SK-N-SH (cell line): Measurements from ENCODE around the gene ZG16B. TPM values are rescaled to one million over a fixed set of nuclear protein-coding genes. Genes with fewer than 3 reads are reported as not detected.

Experiments used
- CTCF ChIA-PET: fragments of 300-600, 350-600 bp; formaldehyde crosslinking; extraction: SDS; loops from one replicate; lab custom pipeline; 2021; lab: Yijun Ruan, JAX
- POLR2A ChIA-PET: fragments of 350-600 bp; sonication (Branson Sonifier 250); formaldehyde crosslinking; extraction: SDS; loops from one replicate; lab custom pipeline; 2020; ENCODE audit warnings: antibody characterized with exemption, inconsistent platforms; lab: Yijun Ruan, JAX
- DNase-seq: peaks from one replicate; pipeline ENCODE4 v3.0.0; 2012
- H2AFZ ChIP-seq: fragments of 200-600 bp; sonication (generic); 2 replicates; pipeline ENCODE4 v1.8.1; 2016; ENCODE audit warnings: antibody characterized with exemption, mild to moderate bottlenecking, low read depth
- H3F3A ChIP-seq: fragments of 200-600 bp; sonication (generic); replicated peaks from 2 replicates; pipeline ENCODE3; 2016; ENCODE audit warnings: antibody characterized with exemption, mild to moderate bottlenecking; ENCODE audit not compliant: insufficient read depth
- H3K27ac ChIP-seq, 2 experiments: fragments of 200-500 bp in 1 of 2; fragments of 200-600 bp in 1 of 2; sonication (Bioruptor generic) in 1 of 2; sonication (generic), shearing (Covaris generic) in 1 of 2; 2 replicates each; pipeline versions ENCODE4 v1.5.1 to v1.6.1; 2014 to 2016; ENCODE audit warnings: low read depth in 2 of 2, inconsistent platforms in 1 of 2, low read length in 1 of 2, mild to moderate bottlenecking in 1 of 2, mixed read lengths in 1 of 2
- H3K27me3 ChIP-seq: fragments of 200-600 bp; sonication (generic), shearing (Covaris generic); 2 replicates; pipeline ENCODE4 v1.6.1; 2016; ENCODE audit warnings: mixed run types; ENCODE audit not compliant: insufficient read depth
- H3K36me3 ChIP-seq, 2 experiments: fragments of 200-500 bp in 1 of 2; fragments of 200-600 bp in 1 of 2; sonication (Bioruptor generic) in 1 of 2; sonication (generic) in 1 of 2; replicated peaks in 1 of 2; 2 replicates each; pipeline versions ENCODE3 to v1.5.1; 2014 to 2016; ENCODE audit warnings: low read length in 1 of 2, mild to moderate bottlenecking in 1 of 2; ENCODE audit not compliant: insufficient read depth in 2 of 2, control insufficient read depth in 1 of 2
- H3K4me1 ChIP-seq, 2 experiments: fragments of 200-500 bp in 1 of 2; fragments of 200-600 bp in 1 of 2; sonication (Bioruptor generic) in 1 of 2; sonication (generic), shearing (Covaris generic) in 1 of 2; 2 replicates each; pipeline versions ENCODE4 v1.5.1 to v1.6.1; 2014 to 2016; ENCODE audit warnings: low read depth in 1 of 2, low read length in 1 of 2, mixed run types in 1 of 2; ENCODE audit not compliant: insufficient read depth in 2 of 2, control insufficient read depth in 1 of 2
- H3K4me2 ChIP-seq: fragments of 200-600 bp; sonication (generic), shearing (Covaris generic); 2 replicates; pipeline ENCODE4 v1.6.1; 2017; ENCODE audit warnings: mixed run types
- H3K4me3 ChIP-seq, 2 experiments: fragments of 200-500 bp in 1 of 2; fragments of 200-600 bp in 1 of 2; sonication (Bioruptor generic) in 1 of 2; sonication (generic), shearing (Covaris generic) in 1 of 2; 2 replicates each; pipeline versions ENCODE4 v1.5.1 to v1.8.1; 2014 to 2016; ENCODE audit warnings: low read depth in 2 of 2, inconsistent platforms in 1 of 2, low read length in 1 of 2, mild to moderate bottlenecking in 1 of 2, mixed read lengths in 1 of 2, moderate library complexity in 1 of 2
- H3K79me2 ChIP-seq: fragments of 200-600 bp; sonication (generic); 2 replicates; pipeline ENCODE4 v1.8.1; 2017; ENCODE audit warnings: mild to moderate bottlenecking; ENCODE audit not compliant: insufficient read depth
- H3K9ac ChIP-seq: fragments of 200-600 bp; sonication (generic); 2 replicates; pipeline ENCODE4 v1.6.1; 2017; ENCODE audit warnings: mixed run types
- H3K9me2 ChIP-seq: fragments of 200-600 bp; sonication (generic); 2 replicates; pipeline ENCODE4 v1.6.1; 2017; ENCODE audit warnings: mixed run types
- H3K9me3 ChIP-seq: fragments of 200-600 bp; sonication (generic); 2 replicates; pipeline ENCODE4 v1.6.1; 2017; ENCODE audit warnings: mixed run types, mild to moderate bottlenecking, moderate library complexity
- H4K20me1 ChIP-seq: fragments of 200-600 bp; sonication (generic); 2 replicates; pipeline ENCODE4 v1.6.1; 2017; ENCODE audit warnings: mild to moderate bottlenecking, mixed run types; ENCODE audit not compliant: insufficient read depth
- CTCF ChIP-seq: fragments of 200-600 bp; sonication (generic); IDR thresholded peaks from 2 replicates; pipeline ENCODE4 v1.6.1; 2017; ENCODE audit warnings: antibody characterized with exemption, mild to moderate bottlenecking, moderate library complexity
- EP300 ChIP-seq, 2 experiments: IDR thresholded peaks; 2 replicates each; pipeline versions ENCODE4 v1.4.0 to v1.6.1; 2012; ENCODE audit warnings: borderline replicate concordance in 1 of 2, low read depth in 1 of 2, low read length in 1 of 2
- EZH2phosphoT487 ChIP-seq: fragments of 200-600 bp; sonication (generic); IDR thresholded peaks from 2 replicates; pipeline ENCODE4 v1.6.1; 2017; ENCODE audit warnings: low read depth, mixed run types, mild to moderate bottlenecking, antibody characterized with exemption, moderate library complexity, borderline replicate concordance
- FOXM1 ChIP-seq: IDR thresholded peaks from 2 replicates; pipeline ENCODE4 v1.4.0; 2012; ENCODE audit warnings: low read depth, mild to moderate bottlenecking
- GATA2 ChIP-seq: sonication (generic); formaldehyde crosslinking; IDR thresholded peaks from 2 replicates; pipeline ENCODE4 v1.5.0; 2020; ENCODE audit warnings: mild to moderate bottlenecking, missing genetic modification reagents
- MEF2A ChIP-seq: IDR thresholded peaks from 2 replicates; pipeline ENCODE4 v1.4.0; 2012; ENCODE audit warnings: low read depth, borderline replicate concordance
- POLR2AphosphoS5 ChIP-seq: IDR thresholded peaks from 2 replicates; pipeline ENCODE4 v1.6.1; 2012; ENCODE audit warnings: low read depth, low read length
- REST ChIP-seq: IDR thresholded peaks from 2 replicates; pipeline ENCODE4 v1.6.1; 2012; ENCODE audit warnings: mild to moderate bottlenecking, low read depth, low read length, moderate library complexity
- ZBTB33 ChIP-seq: IDR thresholded peaks from 2 replicates; pipeline ENCODE4 v1.4.0; 2012; ENCODE audit warnings: low read depth, borderline replicate concordance
- WGBS: methylation state at CpG from one replicate; pipeline ENCODE4 v1.1.6; 2017; ENCODE audit warnings: low lambda C conversion rate; 5-methylcytosine and 5-hydroxymethylcytosine counted together
- polyA plus RNA-seq, 3 experiments: library from polyadenylated mRNA; depleted of rRNA; stranded (reverse); fragments of >200 nt; gene quantifications; 2 replicates each; pipeline ENCODE4 v1.2.3, GENCODE V29; 2012

Gene ZG16B
- polyA plus RNA-seq, 1 of the 3 experiments (the other 2 are of a cell fraction): 0.26 TPM

- TF ChIP-seq CTCF (no peak), POLR2AphosphoS5 (no peak), EZH2phosphoT487 (no peak), MEF2A (no peak)
These were observed 18.2 kb upstream of the ZG16B start (continued) for GRCh38 chr16:2811703-2812471.

- Histone ChIP-seq H3K79me2 (no peaks in the 10 kb centered on the region), H3K36me3 (no peaks in the 10 kb centered on the region), H3K9me2 (no peaks in the 10 kb centered on the region), H3K9ac (no peak overlapping the region), H2AFZ (no peak overlapping the region), H4K20me1 (no peaks in the 10 kb centered on the region), H3K27ac (no peak overlapping the region)
- CTCF ChIA-PET: interaction anchor here (0.9 kb wide), 1 partner anchor 9 kb away, joined by 5 read pairs; no protein-coding TSS in a partner anchor
- TF ChIP-seq ZBTB33 (no peak), GATA2 (no peak), FOXM1 (no peak)
- TF ChIP-seq, all 33 proteins: peak for 0
- no peak for DNase-seq
- 69% methylated on average over 7 of the region's 7 CpGs for WGBS
- H3K4me1 ChIP-seq: peaks cover 0 to 3% of the 10 kb centered on the region in 2 experiments; a peak in 1 of 4 replicates
- POLR2A ChIA-PET: no interaction called here
- H3K4me2 ChIP-seq: no peak overlapping the region
- H3K4me3 ChIP-seq: no peak overlapping the region
- H3F3A ChIP-seq: no peaks in the 10 kb centered on the region
- no peaks in the 10 kb centered on the region for H3K9me3 ChIP-seq
- H3K27me3 ChIP-seq: no peaks in the 10 kb centered on the region; the same call in 1 of the 2 replicates
These were observed 16.3 kb upstream of the ZG16B start for GRCh38 chr16:2813771-2814221.

- no peak overlapping the region for H2AFZ ChIP-seq
- POLR2A ChIA-PET: no interaction called here
- DNase-seq: no peak
- H3K4me3 ChIP-seq: no peak overlapping the region
- no peak overlapping the region for H3K9ac ChIP-seq
- no peaks in the 10 kb centered on the region for H4K20me1 ChIP-seq
- H3K36me3 ChIP-seq: no peaks in the 10 kb centered on the region
- TF ChIP-seq EP300 (IDR thresholded peaks at IDR 0.05; ENCODE audit: borderline replicate concordance in 1 of 2, low read depth in 1 of 2, low read length in 1 of 2) (no peak), FOXM1 (no peak), REST (no peak)
- TF ChIP-seq, all 33 proteins: peak for 0
- Histone ChIP-seq H3F3A (no peaks in the 10 kb centered on the region), H3K4me1 (peaks cover 0 to 3% of the 10 kb centered on the region in 2 experiments; a peak in 1 of 4 replicates), H3K79me2 (no peaks in the 10 kb centered on the region), H3K27me3 (no peaks in the 10 kb centered on the region; the same call in 1 of the 2 replicates), H3K4me2 (no peak overlapping the region), H3K9me2 (no peaks in the 10 kb centered on the region), H3K9me3 (no peaks in the 10 kb centered on the region), H3K27ac (no peak overlapping the region)
- CTCF ChIA-PET: interaction anchor here (0.6 to 1.2 kb wide), 3 partner anchors 9 to 26 kb away, joined by 3 to 5 read pairs (median 4); no protein-coding TSS in a partner anchor
- WGBS: 42% methylated on average over 7 of the region's 20 CpGs
These were observed 15.4 kb upstream of the ZG16B start for GRCh38 chr16:2814551-2815298.
